Gastrocnemius medialis (tissue), 4 donors: ENCODE results near the gene ARHGAP10. TPM values are rescaled to one million over a fixed set of nuclear protein-coding genes. Genes with fewer than 3 reads are reported as not detected.

Experiments used
- ATAC-seq, 2 donors: fragments of 150-250 bp; one replicate each; pipeline ENCODE4 v1.9.1; 2016
- DNase-seq, 2 donors: peaks; one replicate each; pipeline ENCODE4 v3.0.0-alpha.2; 2019
- H3K27ac ChIP-seq, 4 donors: fragments of 200-600 bp; sonication (generic); 1 replicate in 1 of 4; 2 replicates in 3 of 4; pipeline ENCODE4 v1.5.1; 2016 to 2018; ENCODE audit warnings: mild to moderate bottlenecking in 2 of 4, moderate library complexity in 1 of 4
- H3K27me3 ChIP-seq, 3 donors: fragments of 200-600 bp; sonication (generic) in 2 of 3; 1 replicate in 1 of 3; 2 replicates in 2 of 3; pipeline versions ENCODE4 v1.5.1 to v1.6.0; 2016 to 2019; ENCODE audit warnings: mild to moderate bottlenecking in 1 of 3, moderate library complexity in 1 of 3
- H3K36me3 ChIP-seq, 2 donors: fragments of 200-600 bp; sonication (generic) in 1 of 2; one replicate each; pipeline ENCODE4 v1.5.1; 2017 to 2018
- H3K4me1 ChIP-seq, 2 donors: fragments of 200-600 bp; sonication (generic) in 1 of 2; one replicate each; pipeline ENCODE4 v1.5.1; 2016 to 2017; ENCODE audit warnings: mild to moderate bottlenecking in 2 of 2
- H3K4me3 ChIP-seq, 4 donors: fragments of 200-600 bp; sonication (generic) in 3 of 4; 1 replicate in 1 of 4; 2 replicates in 3 of 4; pipeline ENCODE4 v1.5.1; 2016 to 2019; ENCODE audit warnings: mild to moderate bottlenecking in 2 of 4
- H3K9me3 ChIP-seq, 3 donors: fragments of 200-600 bp; sonication (generic) in 2 of 3; 1 replicate in 1 of 3; 2 replicates in 2 of 3; pipeline ENCODE4 v1.5.1; 2016 to 2019
- POLR2A ChIP-seq, 2 donors: fragments of 450-650 bp; IDR thresholded peaks; one replicate each; pipeline ENCODE4 v1.6.1; 2017; ENCODE audit warnings: antibody characterized with exemption in 2 of 2, mild to moderate bottlenecking in 2 of 2, moderate library complexity in 2 of 2
- in situ Hi-C, 4 donors: fragments of 200-750 bp; cut with MboI; loops; one replicate each; pipeline versions ENCODE4 v1.15.0 to v1.8.0; 2017; ENCODE audit warnings: low sequenced_read_pairs in 4 of 4
- intact Hi-C: fragments of 100-400 bp; cut with DNase I; formaldehyde crosslinking; loops from one replicate; pipeline ENCODE4 v1.15.1; 2023; ENCODE audit warnings: low total_unique reads
- total RNA-seq, 4 donors: library from RNA; depleted of rRNA; stranded (reverse); fragments of >200 nt; gene quantifications; one replicate each; pipeline versions ENCODE4 v1.1.0 to v1.2.3, GENCODE V29; 2016
- TF ChIP-seq, protein P1 (sequence below), 5 experiments: fragments of 450-650 bp in 3 of 5; fragments of 200-600 bp in 2 of 5; sonication (generic) in 2 of 5; IDR thresholded peaks in 4 of 5; conservative IDR thresholded peaks in 1 of 5; 1 replicate in 4 of 5; 2 replicates in 1 of 5; pipeline ENCODE4 v1.5.1; 2016 to 2019; ENCODE audit warnings: antibody characterized with exemption in 5 of 5, mild to moderate bottlenecking in 3 of 5, moderate library complexity in 3 of 5

Gene ARHGAP10
- total RNA-seq, 4 donors from 2014 or later: 22.1 to 34.6 (median 28.0) TPM

DNA sequence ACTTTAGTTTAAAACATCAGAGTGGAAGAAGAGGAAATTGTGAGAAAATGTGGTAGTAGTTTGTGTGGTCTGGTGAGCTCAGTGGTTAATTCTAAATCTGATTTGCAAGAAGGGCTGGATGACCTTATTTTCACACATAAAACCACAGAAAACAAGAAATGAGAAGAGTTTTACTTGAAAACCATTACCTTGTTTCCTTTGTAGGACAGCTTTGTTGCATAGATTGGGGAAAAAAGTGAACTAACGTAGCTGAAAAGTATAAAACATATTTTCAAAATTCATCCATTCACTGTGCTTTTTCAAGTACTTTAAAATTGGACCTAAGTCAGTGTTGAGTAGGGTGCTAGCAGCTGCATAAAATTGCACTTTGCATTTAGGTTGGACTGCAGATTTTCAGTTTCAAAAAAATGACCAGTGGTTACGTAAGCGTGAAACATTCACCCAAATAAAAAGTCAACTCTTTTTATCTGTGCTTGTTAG is 211.3 kb downstream of the ARHGAP10 start:
- H3K9me3 ChIP-seq: no peaks in the 10 kb centered on the region
- no peak overlapping the region for H3K27ac ChIP-seq
- no peak for ATAC-seq
- H3K4me3 ChIP-seq: no peak overlapping the region
- peaks cover 0 to 34% of the 10 kb centered on the region in 2 donors for H3K4me1 ChIP-seq
- no peak for DNase-seq
- peaks cover 0 to 17% of the 10 kb centered on the region in 2 donors for H3K36me3 ChIP-seq
- H3K27me3 ChIP-seq: no peaks in the 10 kb centered on the region
- in situ Hi-C loops: loop anchor here in 1 of 4 donors (10.0 kb wide), 1 partner anchor 58 kb away; no protein-coding TSS in a partner anchor
- intact Hi-C loops: no loop called here
- TF ChIP-seq, protein P1, sequence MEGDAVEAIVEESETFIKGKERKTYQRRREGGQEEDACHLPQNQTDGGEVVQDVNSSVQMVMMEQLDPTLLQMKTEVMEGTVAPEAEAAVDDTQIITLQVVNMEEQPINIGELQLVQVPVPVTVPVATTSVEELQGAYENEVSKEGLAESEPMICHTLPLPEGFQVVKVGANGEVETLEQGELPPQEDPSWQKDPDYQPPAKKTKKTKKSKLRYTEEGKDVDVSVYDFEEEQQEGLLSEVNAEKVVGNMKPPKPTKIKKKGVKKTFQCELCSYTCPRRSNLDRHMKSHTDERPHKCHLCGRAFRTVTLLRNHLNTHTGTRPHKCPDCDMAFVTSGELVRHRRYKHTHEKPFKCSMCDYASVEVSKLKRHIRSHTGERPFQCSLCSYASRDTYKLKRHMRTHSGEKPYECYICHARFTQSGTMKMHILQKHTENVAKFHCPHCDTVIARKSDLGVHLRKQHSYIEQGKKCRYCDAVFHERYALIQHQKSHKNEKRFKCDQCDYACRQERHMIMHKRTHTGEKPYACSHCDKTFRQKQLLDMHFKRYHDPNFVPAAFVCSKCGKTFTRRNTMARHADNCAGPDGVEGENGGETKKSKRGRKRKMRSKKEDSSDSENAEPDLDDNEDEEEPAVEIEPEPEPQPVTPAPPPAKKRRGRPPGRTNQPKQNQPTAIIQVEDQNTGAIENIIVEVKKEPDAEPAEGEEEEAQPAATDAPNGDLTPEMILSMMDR (IDR thresholded peaks at IDR 0.05 in 4 of 5, conservative IDR thresholded peaks at IDR 0.05 in 1 of 5): no peak
- no peak for TF ChIP-seq POLR2A (IDR thresholded peaks at IDR 0.05)

DNA sequence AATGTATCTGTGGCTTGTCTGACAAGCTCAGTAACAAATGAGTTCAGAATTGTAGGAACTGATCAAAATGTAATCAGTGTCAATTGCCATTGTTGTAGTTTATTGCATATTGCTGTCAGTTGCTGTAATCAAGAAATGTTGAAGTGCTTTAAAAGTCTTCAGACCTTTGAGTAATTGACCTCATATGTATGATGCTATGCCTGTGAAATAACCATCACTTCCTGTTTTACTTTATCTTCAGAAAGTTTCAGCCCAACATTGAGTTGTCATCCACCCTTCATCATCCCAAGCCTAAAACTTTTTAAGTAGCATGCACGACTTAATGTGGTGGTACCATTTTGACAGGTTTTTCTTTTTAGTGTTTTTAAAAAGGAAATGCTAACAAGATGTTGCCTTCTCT is 212.4 kb downstream of the ARHGAP10 start:
- intact Hi-C loops (no loop called here), in situ Hi-C loops (loop anchor here in 1 of 4 donors (10.0 kb wide), 1 partner anchor 59 kb away; no protein-coding TSS in a partner anchor)
- Histone ChIP-seq H3K4me1 (peaks cover 0 to 25% of the 10 kb centered on the region in 2 donors), H3K4me3 (no peak overlapping the region), H3K36me3 (peaks cover 0 to 17% of the 10 kb centered on the region in 2 donors), H3K27ac (no peak overlapping the region), H3K9me3 (no peaks in the 10 kb centered on the region), H3K27me3 (no peaks in the 10 kb centered on the region)
- no peak for ATAC-seq
- DNase-seq: no peak
- no peak for TF ChIP-seq POLR2A (IDR thresholded peaks at IDR 0.05)
- TF ChIP-seq, protein P1 (IDR thresholded peaks at IDR 0.05 in 4 of 5, conservative IDR thresholded peaks at IDR 0.05 in 1 of 5): no peak

DNA sequence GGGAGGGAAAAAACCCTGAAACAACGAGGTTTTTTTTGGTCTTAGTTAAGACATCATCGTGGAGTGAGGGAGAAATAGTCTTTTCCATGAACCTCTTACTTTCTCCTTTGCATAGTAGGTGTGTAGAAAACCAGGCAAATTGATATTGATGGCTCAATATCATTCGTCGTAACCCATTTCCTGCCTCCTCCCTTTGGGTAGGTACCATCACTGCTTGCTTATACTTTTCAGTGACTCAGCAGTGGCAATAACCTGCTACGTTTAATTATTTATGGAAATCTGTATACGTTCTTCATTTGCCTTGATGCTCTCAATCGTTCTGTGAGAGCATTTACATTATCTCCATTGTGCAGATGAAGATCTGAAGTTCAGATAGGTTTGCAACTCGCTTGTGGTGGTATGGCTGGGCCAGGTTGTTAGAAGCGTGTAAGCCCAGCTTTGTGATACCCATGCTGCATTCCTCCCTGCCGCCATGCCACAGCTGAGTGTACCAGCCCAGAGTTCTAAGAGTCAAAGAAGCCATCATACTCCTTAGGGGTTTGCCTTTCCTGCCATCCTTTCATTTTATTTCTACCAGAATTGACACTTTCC is 212.9 kb downstream of the ARHGAP10 start:
- Histone ChIP-seq H3K27ac (no peak overlapping the region), H3K4me3 (no peak overlapping the region), H3K27me3 (no peaks in the 10 kb centered on the region), H3K36me3 (peaks cover 0 to 17% of the 10 kb centered on the region in 2 donors), H3K9me3 (no peaks in the 10 kb centered on the region), H3K4me1 (peaks cover 0 to 20% of the 10 kb centered on the region in 2 donors)
- DNase-seq (no peak), ATAC-seq (no peak)
- TF ChIP-seq, protein P1 (IDR thresholded peaks at IDR 0.05 in 4 of 5, conservative IDR thresholded peaks at IDR 0.05 in 1 of 5): no peak
- TF ChIP-seq POLR2A (IDR thresholded peaks at IDR 0.05): no peak
- intact Hi-C loops (no loop called here), in situ Hi-C loops (loop anchor here in 1 of 4 donors (10.0 kb wide), 1 partner anchor 60 kb away; no protein-coding TSS in a partner anchor)

DNA sequence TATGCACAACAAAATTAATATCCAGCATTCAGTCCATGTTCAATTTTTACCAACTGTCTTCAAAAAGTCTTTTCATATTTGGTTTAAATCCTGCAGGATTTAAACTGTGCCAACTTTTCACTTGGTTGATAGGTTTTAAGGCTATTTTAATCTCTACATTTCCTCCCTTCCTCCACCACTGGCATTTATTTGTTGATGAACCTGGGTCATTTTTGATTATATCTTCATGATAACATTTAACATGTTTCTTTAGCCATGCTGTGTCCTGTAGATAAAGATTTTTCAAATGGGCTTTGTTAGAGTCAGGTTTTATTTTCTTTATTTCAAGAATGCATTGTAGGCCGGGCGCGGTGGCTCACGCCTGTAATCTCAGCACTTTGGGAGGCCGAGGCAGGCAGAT is 216.4 kb downstream of the ARHGAP10 start:
- no peak overlapping the region for H3K4me3 ChIP-seq
- intact Hi-C loops (no loop called here), in situ Hi-C loops (loop anchor here in 1 of 4 donors (10.0 kb wide), 1 partner anchor 64 kb away; no protein-coding TSS in a partner anchor)
- no peak for DNase-seq
- H3K27me3 ChIP-seq: no peaks in the 10 kb centered on the region
- H3K9me3 ChIP-seq: no peaks in the 10 kb centered on the region
- ATAC-seq: no peak
- H3K27ac ChIP-seq: no peak overlapping the region
- no peak for TF ChIP-seq POLR2A (IDR thresholded peaks at IDR 0.05)
- TF ChIP-seq, protein P1 (IDR thresholded peaks at IDR 0.05 in 4 of 5, conservative IDR thresholded peaks at IDR 0.05 in 1 of 5): no peak
- H3K4me1 ChIP-seq: peaks cover 0 to 8% of the 10 kb centered on the region in 2 donors
- peaks cover 0 to 25% of the 10 kb centered on the region in 2 donors for H3K36me3 ChIP-seq
